GM12872 (cell line): ENCODE results near the gene ASB2.

ENCODE experiments used
- CTCF ChIP-seq: IDR thresholded peaks from 3 replicates; pipeline ENCODE4 v1.5.1; 2011; ENCODE audit warnings: low read depth, mild to moderate bottlenecking, low read length, moderate library complexity; ENCODE audit not compliant: insufficient read depth

ASB2 gene

DNA sequence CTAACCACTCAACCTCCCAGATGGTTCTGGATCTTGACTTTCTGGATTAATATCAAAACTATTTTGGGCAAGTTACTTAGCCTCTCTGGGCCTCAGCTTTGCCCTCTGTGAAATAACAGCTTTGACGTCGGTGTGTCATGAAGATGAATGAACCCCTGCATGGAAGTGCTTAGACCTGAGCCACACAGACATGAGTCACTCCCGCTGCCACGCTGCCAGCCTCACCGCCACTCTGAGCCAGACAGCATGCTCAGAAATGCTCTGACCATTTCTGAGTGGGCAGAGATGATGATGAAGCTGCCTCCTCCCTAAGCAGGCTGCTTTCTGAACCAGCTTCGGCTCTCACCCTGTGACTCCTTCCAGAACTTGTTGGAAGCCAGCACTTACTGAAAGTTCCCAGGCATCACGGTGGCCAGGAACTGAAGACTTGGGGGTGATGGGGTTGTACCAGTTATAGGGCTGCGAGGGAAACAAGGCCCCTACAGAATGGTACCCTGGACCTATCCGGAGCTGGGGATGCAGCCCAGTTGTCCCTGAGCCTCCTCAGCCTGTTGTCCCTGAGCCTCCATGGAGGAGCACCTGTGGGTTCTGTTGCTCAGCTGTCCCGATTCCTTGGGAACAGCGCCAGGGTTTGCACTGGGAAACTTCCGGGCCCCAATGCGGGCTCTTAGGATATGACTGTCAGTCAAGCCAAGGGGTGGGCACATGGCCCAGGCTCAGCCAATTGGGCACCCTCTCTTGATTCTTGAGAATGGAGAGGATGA, 18.7 kb upstream of the ASB2 start:
- no peak for TF ChIP-seq CTCF

DNA sequence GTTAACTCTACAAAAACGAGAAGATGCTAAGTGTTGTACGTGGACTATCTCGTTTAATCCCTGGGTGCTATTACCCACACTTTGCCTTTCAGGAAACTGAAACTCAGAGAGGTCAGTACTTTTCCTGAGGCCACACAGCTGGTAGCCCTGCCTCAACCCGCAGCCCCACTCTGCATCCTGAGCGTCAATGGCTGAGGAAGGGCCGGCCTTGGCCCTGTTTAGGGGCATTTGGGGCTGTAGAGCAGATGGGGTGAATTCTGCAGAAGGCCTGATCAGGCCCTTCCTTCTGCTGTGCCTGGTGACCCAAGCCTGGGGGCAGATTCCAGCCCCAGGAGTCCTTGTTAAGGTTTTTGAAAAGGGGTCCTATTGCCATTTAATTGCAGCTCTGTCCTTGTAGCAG, 17.0 kb upstream of the ASB2 start:
- no peak for TF ChIP-seq CTCF

DNA sequence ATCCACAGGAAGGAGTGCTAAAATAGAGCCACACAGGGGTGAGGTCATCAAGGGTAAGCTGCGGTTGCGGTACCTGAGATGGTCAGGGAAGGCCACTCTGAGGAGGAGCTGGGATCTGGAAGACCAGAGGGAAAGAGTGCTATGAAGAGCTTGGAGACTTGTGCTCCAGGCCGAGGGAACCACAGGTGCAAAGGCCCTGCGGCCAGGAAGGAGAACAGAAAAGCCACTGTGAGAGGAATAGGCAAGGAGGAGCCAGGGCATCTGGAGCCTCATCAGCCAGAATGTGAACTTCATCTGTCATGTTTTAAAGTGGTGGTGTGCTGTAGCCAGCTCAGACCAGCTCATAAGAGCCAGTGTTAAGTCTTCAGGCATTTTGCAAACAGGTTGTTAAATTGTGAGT, 15.3 kb upstream of the ASB2 start:
- TF ChIP-seq CTCF, result no peak

DNA sequence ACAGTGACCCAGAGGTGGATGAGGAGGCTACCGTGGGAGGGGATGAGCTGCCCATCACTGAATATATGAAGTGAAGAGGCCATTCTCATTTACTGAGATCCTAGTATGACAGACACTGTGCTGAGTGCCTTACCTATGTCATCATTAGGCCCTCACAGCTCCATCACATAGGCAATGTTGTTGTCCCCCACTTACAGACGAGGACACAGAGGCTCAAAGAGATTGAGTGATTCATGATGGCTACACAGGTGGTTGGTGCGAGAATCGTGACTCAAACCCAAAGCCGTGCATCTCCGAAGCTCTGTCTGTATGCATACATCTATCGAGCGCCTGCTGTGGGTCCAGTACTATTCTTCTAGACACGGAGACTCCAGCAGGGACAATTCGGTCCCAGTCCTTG, 14.8 kb upstream of the ASB2 start:
- TF ChIP-seq CTCF, result no peak

- no peak for TF ChIP-seq CTCF
Observed at GRCh38 chr14:93989939-93990338, 13.6 kb upstream of the ASB2 start.

GRCh38 chr14:93987815-93988476, 11.6 kb upstream of the ASB2 start:
- TF ChIP-seq CTCF, result no peak

DNA sequence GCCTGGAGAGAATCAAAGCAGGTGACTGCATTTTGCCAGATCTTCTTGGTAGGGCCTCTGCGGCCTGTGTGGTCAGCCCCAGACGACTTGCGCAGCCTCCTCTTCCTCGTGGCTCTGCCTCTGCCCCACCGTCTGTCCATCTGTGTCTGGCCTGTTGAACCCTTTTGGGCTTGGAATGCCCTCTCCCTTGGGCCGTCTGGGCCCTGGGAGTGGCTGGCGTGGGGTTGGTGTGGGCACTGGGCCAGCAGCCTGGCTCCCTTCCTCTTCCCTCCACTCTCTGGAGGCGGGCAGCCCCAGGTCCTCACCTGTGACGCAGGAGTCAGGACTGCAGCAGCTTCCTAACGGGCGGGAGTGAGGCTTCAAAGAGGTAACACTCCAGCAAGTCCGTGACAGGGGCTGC, 11.0 kb upstream of the ASB2 start:
- no peak for TF ChIP-seq CTCF
